ENCODE data around the gene GPD2.
A peak's percentile ranks its signal among the peaks of the same experiment; 100 is the strongest.

GPD2 gene

DNA sequence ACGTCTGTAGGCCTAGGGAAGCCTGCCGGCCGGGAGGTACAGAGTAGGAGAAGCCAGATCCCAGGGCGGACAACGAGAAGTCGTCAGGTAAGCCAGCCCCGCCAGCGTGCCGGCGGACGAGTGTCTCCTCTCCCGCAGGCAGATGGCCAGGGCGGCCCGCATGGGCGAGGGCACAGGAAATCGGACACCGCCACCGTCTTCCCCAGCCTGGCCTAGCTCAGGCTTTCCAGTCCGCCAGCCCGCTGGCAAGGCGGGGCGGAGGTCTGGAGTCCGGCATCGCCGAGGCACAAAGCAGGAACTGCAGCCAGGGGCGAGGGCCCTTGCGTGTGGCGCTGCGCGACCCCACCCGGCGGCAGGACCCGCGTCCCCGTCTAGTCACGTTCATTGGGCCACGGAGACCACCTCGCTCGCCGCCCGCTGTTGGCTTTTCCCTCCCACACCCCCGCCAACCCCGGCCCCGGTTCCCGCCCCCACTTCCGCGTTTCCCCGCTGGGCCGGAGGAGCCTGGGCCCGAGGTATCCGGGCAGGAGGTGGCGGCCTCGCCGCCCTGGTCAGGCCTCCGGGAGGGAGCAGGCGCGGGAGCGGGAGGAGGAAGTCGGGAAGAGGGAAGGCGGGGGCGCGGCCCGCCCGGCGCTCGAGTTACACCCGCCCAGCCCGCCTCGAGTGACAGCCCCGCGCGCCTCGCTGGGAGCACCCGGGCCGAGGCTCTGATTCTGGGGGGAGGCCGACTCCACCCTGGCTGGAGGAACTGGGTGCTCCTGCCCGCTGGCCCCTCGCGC lies at the start of gene GPD2:
Gene GPD2, plus strand, starts transcription at position 662 of the 779 bp plus-strand sequence. CDS start 39,727 bp downstream, outside the sequence.
- peak; percentile 77 for DNase-seq (ENCODE audit: low spot score)

DNA sequence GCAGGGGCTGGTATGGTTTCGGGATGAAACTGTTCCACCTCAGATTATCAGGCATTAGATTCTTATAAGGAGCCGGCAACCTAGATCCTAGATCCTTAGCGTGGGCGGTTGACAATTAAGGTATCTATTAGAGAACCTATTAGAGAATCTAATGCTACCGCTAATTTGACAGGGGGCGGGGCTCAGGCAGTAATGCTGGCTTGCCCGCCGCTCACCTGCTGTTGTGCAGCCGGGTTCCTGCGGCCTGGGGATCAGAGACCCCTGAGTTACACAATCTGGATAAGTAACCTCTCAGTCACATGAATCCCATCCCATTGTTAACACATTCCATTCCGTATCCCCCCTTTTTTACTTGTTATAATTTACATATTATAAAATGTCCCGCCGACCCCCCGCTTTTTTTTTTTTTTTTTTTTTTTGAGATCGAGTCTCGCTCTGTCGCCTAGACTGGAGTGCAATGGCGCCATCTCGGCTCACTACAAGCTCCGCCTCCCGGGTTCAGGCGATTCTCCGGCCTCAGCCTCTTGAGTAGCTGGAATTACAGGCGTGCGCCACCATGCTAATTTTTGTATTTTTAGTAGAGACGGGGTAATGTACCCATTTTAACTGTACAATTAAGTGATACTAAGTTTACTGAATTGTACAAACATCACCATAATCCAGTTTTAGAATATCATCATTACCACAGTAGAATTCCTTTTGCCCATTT lies 42.0 kb upstream of the GPD2 start:
- DNase-seq (ENCODE audit: low spot score) = no peak

DNA sequence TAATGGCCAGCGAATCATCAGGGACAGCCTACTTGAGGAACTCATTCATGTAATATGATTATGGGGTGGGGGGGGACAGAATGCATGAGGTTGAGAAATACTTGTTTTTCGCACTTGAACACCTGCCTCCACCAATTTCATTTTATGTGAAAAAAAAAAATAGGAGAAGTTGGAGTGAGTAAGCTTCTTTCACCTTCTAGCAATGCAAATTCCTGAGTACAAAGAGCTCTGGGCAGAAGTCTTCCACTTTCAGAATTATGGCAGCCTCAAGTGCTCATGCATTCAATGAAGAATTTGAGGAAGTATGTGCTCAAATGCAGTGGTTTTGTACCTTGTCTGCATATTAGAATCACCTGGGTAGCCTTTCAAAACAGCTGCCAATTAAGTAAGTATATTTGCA lies 40.1 kb upstream of the GPD2 start:
- no peak for DNase-seq (ENCODE audit: low spot score)

DNA sequence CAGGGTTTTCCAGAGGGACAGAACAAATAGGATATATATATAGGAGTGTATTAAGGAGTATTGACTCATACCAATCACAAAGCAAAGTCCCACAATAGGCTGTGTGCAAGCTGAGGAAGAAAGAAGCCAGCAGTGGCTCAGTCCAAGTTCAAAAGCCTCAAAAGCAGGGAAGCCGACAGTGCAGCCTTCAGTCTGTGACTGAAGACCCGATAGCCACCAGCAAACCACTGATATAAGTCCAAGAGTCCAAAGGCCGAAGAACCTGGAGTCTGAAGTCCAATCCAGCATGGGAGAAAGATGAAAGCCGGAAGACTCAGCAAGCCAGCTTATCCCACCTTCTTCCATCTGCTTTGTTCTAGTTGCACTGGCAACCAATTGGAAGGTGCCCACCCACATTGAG lies 39.0 kb upstream of the GPD2 start:
- DNase-seq (ENCODE audit: low spot score) = no peak

DNA sequence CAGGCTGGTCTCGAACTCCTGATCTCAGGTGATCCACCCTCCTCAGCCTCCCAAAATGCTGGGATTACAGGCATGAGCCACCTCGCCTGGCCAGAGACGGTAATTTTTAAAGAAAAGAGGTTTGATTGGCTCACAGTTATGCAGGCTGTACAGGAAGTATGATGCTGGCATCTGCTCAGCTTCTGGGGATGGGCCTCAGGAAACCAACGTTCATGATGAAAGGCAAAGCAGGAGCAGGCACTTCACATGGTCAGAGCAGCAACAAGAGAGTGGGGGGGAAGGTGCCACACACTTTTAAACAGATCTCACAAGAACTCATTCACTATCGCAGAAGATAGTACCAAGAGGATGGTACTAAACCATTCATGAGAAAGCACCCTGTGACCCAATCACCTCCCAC lies 38.0 kb upstream of the GPD2 start:
- DNase-seq (ENCODE audit: low spot score) = no peak

DNA sequence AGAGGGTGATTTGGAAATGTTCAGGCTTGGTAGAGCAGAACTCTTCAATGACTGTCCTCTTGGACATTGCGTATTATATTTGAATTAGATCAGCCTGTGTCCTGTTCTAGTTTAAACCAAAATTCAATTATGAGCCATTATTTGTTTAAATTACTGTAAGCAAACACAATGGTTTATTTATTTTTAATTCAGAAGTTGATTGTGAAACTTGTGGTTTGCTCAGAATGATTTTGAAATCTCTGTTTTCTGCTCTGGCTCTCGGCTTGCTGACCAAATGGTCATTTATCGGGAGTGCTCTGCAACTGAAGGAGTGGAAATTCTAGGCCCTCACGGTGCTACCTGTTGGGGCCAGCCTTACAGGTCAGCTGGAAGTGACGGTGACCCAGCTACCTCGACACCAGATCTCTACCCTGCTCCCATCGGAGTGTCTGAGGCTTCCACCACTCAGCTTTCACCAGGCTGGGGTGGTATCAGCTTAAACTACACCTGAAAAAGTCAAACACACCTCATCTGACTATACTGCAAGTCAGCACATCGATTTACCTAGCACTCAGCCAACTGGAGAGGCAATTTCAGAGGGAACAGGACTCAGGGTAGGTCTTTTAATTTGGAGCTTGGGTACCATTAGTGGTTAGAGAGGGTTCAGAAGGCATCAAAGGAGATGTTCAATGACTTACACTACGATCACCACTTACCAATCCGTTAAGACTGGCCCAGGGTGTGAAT lies 36.8 kb upstream of the GPD2 start:
- no peak for DNase-seq (ENCODE audit: low spot score)

DNA sequence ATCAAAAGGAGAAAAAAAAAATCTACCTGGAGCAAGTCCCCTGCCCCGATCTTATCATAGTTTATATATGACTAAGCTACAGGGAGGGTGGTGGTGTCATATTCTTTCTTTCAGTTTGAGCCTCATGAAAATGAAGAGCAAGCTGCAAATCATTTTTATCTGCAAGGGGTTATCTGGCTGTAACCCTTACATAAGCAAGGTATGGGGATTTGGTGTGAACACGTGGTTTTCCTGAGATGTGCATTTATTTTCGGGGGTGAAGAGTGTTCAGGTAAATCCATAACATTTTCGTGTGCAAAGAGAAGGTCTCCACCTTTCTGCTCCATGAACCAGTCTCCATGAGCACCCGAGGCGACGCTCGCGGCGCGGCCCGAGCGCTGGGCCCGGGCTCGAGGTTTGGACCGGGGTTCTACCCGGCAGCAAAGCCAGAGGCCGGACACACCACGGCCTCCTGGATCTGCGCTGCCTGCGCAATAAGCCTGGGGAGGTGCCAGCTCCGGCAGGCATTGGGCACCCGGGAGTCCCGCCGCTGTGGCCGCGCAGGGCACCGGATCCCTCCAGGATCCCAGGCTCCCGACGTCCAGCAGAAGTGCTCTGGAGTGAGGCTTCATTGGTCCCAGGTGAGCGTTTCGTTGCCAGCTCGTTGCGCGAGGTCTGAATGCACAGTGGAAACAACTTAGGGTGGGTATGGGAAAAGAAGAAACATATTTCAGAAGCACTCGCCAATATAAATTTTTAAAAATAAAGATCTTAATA lies 36.1 kb upstream of the GPD2 start:
- DNase-seq (ENCODE audit: low spot score) = peak; percentile 84

DNA sequence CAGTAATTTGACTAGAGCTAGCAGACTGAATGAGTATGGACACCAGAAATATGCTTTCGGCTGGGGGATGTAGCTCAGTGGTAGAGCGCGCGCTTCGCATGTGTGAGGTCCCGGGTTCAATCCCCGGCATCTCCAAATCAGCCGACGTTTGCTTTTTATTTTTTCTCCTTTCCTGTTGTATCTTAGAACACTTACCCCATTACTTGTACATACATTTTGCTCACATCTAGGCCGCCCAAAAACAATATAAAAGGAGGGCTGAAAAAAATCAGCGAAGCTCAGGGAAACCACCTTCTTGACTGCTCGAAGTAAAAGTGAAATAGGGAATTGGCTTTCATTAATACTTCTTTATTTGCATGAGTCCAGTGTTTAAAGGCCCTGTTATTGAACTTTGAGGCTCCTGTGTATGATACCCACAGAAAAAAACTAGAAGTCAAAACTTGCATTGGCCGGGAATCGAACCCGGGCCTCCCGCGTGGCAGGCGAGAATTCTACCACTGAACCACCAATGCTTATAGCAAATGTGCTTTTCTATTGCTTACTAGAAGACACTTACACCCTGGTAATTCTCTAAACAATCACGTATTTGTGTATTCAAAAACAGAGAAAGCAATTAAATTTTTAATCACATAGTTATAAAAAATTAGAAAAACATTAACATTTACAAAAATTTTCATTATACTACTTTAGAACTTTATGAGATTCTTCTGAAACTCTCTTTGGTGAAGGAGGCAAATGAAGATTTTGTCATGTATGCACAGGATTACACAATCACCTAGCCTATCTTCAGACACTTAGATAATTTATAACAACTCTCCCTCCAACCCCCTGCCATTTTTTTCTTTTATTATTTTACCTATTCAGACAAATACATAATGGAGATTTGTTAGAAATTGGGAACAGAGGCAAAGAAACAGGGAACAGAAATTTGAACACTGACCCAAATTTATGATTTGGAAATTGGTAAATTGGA lies 35.2 kb upstream of the GPD2 start:
- DNase-seq (ENCODE audit: low spot score) = peak; percentile 60

DNA sequence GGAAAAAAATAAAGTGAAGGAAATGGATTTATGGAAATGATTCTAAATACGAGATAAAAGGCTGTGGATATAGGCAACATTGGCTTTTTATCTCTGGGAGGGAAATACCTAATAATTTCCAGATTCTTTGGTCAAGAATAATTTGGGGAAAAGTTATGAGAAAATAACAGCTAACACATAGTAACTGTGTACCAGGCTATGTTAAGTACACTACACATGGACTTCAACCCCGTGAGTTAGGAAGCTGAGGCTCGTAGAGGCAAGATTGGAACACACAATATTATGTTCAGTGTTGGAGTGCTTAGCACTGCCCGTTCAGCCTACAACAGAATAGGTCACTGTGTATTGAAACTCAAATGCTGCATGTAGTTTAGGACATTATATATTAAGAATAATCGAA lies 34.3 kb upstream of the GPD2 start:
- no peak for DNase-seq (ENCODE audit: low spot score)

DNA sequence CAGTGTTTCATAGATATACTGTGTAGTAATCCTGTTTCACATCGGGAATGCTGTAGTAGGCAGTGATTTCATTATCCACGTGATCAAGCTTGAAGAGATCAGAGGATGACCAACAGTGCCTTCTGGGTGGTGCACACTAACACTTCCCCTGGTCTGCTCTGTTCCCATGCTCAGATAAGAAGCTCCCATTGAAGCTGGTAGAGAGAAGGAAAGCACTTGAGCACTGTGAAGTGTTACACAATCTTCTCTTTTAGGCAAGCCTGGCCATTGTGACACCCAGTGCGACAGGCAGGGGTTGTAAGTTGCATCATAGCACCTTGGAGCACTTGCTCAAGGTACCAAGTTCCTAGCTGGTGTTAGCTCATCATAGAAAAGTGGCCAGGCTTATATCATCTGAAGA lies 30.6 kb upstream of the GPD2 start:
- DNase-seq (ENCODE audit: low spot score) = no peak

DNA sequence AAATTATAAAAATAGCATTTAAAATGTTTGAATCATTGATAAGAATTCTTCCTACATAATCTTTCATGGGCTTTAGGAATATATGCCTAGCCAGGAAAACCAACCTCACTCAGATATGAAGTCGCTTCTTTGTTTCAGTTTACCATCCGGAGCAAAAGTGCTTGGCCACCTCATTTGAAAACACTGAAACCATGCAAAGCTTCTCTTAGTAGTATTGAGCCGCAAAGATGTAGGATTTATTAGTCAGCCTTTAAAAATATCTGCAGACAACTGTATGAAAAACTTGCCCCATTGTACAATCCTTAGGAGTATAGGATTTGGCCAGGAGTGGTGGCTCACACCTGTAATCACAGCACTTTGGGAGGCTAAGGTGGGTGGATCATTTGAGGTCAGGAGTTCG lies 24.3 kb upstream of the GPD2 start:
- no peak for DNase-seq (ENCODE audit: low spot score)

DNA sequence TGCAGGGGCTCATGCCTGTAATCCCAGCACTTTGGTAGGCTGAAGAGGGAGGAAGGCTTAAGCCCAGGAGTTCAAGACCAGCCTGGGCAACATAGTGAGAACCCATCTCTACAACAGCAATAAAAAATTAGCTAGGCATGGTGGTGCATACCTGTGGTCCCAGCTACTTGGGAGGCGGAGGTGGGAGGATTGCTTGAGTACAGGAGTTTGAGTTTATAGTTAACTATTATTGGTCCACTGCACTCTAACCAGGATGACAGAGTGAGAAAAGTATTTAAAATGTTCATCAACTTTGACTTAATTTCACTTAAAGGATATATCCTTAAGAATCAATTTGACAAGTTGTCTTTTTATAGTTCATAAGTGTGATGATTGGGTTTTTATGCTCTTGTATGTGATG lies 14.3 kb upstream of the GPD2 start:
- no peak for DNase-seq (ENCODE audit: low spot score)

DNA sequence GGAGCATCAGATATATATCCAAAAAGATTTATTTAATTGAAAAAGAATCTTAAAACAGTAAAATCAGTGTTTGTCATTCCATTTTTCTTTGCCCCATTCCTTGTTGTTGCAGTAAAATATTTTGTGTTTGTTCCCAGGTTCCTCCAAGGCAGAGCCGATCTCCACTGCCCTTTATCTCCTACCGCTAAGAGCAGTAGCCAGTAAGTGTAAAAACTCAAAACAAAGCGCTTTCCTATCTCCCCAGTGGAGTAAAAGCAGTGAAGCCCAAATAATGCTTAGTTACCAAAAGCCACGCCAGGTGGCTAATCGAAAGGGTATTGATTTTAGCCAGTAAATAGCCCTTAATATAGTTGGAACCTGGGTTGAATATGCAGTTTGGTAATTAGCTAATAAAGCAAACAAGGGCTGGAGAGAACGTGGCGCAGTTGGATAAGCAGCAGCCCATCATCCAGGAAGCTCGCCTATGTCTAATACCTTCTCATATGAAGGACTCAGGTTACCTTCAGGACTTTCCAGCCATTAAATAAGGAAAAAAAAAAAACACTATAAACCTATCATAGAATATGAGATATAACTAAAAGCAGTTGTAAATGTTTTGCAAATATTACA lies 12.4 kb upstream of the GPD2 start:
- DNase-seq (ENCODE audit: low spot score) = no peak

DNA sequence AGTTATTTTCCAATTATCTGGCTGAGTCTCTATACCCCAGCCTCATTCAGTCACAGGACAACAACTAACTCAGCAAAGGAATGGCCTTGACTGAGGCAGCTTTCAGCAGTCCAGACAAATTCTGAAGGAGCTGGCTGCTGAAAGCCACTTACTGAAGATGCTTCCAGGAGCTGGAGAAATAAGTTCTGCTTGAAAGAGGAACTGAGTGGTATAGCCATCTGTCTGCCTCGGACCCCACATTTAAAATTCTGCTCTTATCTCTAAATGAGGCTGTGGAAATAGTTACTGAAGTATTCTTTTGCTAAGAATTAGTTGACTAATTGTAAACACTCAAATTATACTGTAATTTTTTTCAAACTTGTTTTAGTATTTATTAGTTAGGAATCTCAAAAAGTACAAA lies 9.1 kb upstream of the GPD2 start:
- DNase-seq (ENCODE audit: low spot score) = no peak

DNA sequence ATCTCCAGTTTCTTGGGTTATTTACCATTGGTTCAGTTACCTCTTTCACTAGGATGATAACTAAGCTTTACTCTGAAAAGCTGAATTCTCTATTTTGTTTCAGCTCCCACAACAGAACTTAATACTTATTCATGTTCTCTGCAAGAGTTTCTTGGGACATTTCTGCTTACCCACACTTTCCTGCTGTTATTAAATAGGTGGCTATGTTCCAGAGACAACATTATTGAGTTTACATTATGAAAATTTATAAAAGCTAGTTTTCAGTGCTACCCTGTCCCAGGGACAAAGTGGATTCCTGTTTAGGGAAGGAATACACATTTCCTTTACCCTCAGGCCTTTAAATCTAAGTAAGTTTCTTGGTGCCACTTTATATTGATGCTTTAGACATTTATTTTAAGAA lies 7.0 kb upstream of the GPD2 start:
- no peak for DNase-seq (ENCODE audit: low spot score)

DNA sequence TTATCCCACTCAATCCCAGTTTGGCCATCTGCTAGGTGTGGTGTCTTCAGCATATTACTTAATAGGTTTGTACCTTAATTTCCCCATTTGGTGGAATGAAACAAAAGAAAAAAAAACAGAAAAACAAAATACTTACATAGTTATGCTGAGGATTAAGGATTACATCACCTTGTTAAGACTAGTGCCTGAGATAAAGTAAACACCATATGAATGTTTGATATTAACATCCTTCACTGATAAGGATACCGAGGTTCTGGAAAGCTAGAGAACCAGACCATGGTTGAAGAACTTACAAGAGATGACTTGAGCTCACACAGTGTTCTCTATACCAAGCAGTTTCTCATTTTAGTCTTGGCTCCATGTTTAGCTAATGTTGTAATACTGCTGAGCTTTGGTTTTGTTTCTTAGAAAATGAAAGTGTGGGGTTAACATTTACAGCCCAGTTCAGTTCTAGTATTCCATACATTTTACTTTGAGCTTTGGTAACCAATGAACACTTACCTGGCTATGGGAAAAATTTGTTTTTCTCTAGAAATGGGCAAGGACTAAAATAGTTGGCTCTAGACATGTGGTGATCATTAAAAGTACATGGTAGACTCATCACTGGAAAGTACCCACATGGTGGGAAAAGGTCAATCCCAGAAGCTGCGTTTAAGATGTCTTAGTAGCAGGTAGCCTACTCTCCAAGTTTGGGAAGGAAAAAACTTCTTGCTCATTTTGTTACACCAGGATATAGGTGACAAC lies 5.8 kb upstream of the GPD2 start:
- no peak for DNase-seq (ENCODE audit: low spot score)

DNA sequence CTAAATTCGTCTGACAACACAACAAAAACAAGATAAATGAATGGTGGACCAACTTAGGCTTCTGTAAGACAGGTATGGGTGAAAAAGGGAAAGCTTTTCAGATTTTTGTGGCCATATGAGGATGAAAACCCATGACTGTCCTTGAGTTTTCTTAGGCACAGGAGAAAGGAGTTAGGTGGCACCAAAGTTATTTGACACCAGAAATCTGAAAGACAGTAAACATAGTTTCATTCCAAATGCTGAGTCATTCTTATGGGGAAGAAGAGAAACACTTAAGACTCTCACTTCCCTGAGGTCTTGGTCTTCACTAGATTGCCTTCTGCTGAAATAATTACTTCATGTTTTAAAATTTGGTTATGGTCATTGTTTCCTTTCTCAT lies 5.2 kb upstream of the GPD2 start:
- DNase-seq (ENCODE audit: low spot score) = no peak

DNA sequence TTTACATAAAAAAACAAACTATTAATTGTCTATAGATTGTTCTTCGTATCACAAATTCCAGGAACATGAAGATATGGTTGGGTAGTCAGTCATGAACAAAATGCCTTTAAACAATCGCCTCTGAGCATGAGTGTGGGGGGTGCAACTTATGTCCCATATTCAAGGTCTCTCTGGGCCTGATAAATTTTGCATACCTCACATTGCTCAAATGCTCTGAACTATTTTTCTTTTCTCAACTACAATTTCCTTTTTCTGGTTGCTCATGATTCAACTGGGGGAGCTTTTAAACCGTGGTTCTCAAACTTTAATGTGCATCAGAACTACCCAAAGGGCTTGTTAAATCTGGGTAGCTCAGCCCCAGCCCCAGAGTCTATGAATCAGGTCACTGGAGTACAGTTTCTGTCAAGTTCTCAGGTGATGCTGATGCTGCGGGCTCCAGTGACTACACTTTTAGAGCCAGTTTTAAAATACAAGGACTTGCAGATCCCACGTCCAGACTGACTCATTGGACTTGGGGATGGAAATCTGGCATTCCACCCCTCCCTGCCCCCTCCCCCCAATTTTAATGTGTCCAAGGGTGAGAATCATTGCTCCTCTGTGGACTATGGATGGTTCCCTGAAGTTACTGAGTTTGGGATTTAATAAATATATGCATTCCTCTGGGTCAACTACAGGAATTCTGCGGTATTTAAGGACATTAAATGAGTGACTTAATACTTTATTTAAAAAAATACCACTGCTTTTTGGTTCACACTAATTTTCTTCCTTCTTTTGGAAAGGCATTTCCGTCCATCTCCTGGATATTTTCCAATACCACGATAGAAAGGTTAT lies 1.5 kb upstream of the GPD2 start:
- DNase-seq (ENCODE audit: low spot score) = no peak

DNA sequence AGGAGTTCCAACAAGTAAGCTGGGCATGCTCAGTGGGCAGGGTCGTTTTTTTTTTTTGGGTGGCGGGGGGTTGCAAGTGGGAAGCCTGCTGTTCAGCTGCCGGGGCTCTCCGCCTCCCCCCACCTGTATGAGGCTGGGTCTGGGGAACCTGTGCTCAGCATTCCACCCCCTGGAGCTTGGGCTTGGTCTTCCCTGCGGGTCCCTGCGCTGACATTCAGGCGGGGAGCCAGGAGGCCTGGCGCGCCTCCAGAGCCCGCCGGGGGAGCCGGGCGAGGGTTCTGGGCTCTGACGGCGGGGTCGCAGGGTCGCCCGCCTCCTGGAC lies 822 bp upstream of the GPD2 start:
- DNase-seq (ENCODE audit: low spot score) = no peak

Data from D341Med (cell line).